ENCODE data around the gene NFE2.

- TF ChIP-seq CTCF (conservative IDR thresholded peaks at IDR 0.05) (no peak), ZFX (IDR thresholded peaks at IDR 0.05) (no peak)
Observed at GRCh38 chr12:54258201-54258681, 42.6 kb downstream of the NFE2 start.

Data from C4-2B (cell line).